ENCODE results near the gene TGFBR3. TPM values are rescaled to one million over a fixed set of nuclear protein-coding genes. Genes with fewer than 3 reads are reported as not detected.

TGFBR3 gene
- total RNA-seq, 2 donors from 2014 or later, result 2.5 to 4.3 TPM

- Mint-ChIP-seq H3K36me3 (ENCODE audit: low read depth) (peaks cover 18% of the 10 kb centered on the region), H3K27me3 (no peaks in the 10 kb centered on the region), H3K9me3 (no peaks in the 10 kb centered on the region), H3K4me1 (peaks cover 23% of the 10 kb centered on the region), H3K27ac (peak overlapping the region; percentile 87), H3K4me3 (peak overlapping the region; percentile 58)
- peak; percentile 86 for ATAC-seq (replicated peaks)
Measured at GRCh38 chr1:91754348-91754747, 131.6 kb downstream of the TGFBR3 start.

- H3K4me3 Mint-ChIP-seq, result peak overlapping the region; percentile 58
- H3K36me3 Mint-ChIP-seq (ENCODE audit: low read depth), result peaks cover 18% of the 10 kb centered on the region
- H3K9me3 Mint-ChIP-seq, result no peaks in the 10 kb centered on the region
- peak overlapping the region; percentile 87 for H3K27ac Mint-ChIP-seq
- no peaks in the 10 kb centered on the region for H3K27me3 Mint-ChIP-seq
- peaks cover 23% of the 10 kb centered on the region for H3K4me1 Mint-ChIP-seq
- peak; percentile 25 for ATAC-seq (replicated peaks)
Measured at GRCh38 chr1:91753878-91754277, 132.1 kb downstream of the TGFBR3 start.

- Mint-ChIP-seq H3K36me3 (ENCODE audit: low read depth) (peaks cover 7% of the 10 kb centered on the region), H3K27ac (peak overlapping the region; percentile 94), H3K27me3 (no peaks in the 10 kb centered on the region), H3K9me3 (no peaks in the 10 kb centered on the region), H3K4me3 (peak overlapping the region; percentile 55), H3K4me1 (peaks cover 23% of the 10 kb centered on the region)
- ATAC-seq (replicated peaks), result peak; percentile 57
Measured at GRCh38 chr1:91752324-91752723, 133.6 kb downstream of the TGFBR3 start.

GRCh38 chr1:91751275-91751674 is 134.7 kb downstream of the TGFBR3 start:
- no peak overlapping the region for H3K27ac Mint-ChIP-seq

GRCh38 chr1:91750398-91750996 is 135.5 kb downstream of the TGFBR3 start:
- peaks cover 23% of the 10 kb centered on the region for H3K4me1 Mint-ChIP-seq
- no peak for ATAC-seq (replicated peaks)
- peaks cover 7% of the 10 kb centered on the region for H3K36me3 Mint-ChIP-seq (ENCODE audit: low read depth)
- H3K4me3 Mint-ChIP-seq, result no peak overlapping the region
- H3K9me3 Mint-ChIP-seq, result no peaks in the 10 kb centered on the region
- H3K27me3 Mint-ChIP-seq, result no peaks in the 10 kb centered on the region
- H3K27ac Mint-ChIP-seq, result no peak overlapping the region

More at GRCh38 chr1:91751275-91751674, 134.7 kb downstream of the TGFBR3 start:
- no peaks in the 10 kb centered on the region for H3K27me3 Mint-ChIP-seq
- no peak overlapping the region for H3K4me3 Mint-ChIP-seq
- ATAC-seq (replicated peaks), result no peak
- no peaks in the 10 kb centered on the region for H3K9me3 Mint-ChIP-seq
- H3K36me3 Mint-ChIP-seq (ENCODE audit: low read depth), result peaks cover 7% of the 10 kb centered on the region
- H3K4me1 Mint-ChIP-seq, result peaks cover 23% of the 10 kb centered on the region

- H3K27me3 Mint-ChIP-seq, result no peaks in the 10 kb centered on the region
- H3K4me3 Mint-ChIP-seq, result no peak overlapping the region
- no peaks in the 10 kb centered on the region for H3K9me3 Mint-ChIP-seq
- peaks cover 7% of the 10 kb centered on the region for H3K36me3 Mint-ChIP-seq (ENCODE audit: low read depth)
- no peak for ATAC-seq (replicated peaks)
- peaks cover 23% of the 10 kb centered on the region for H3K4me1 Mint-ChIP-seq
- no peak overlapping the region for H3K27ac Mint-ChIP-seq
Measured at GRCh38 chr1:91749788-91750231, 136.1 kb downstream of the TGFBR3 start.

GRCh38 chr1:91747666-91748065 is 138.3 kb downstream of the TGFBR3 start:
- no peak overlapping the region for H3K4me3 Mint-ChIP-seq
- no peaks in the 10 kb centered on the region for H3K36me3 Mint-ChIP-seq (ENCODE audit: low read depth)
- peaks cover 8% of the 10 kb centered on the region for H3K4me1 Mint-ChIP-seq
- ATAC-seq (replicated peaks), result no peak
- H3K9me3 Mint-ChIP-seq, result no peaks in the 10 kb centered on the region
- no peak overlapping the region for H3K27ac Mint-ChIP-seq
- no peaks in the 10 kb centered on the region for H3K27me3 Mint-ChIP-seq

- peaks cover 4% of the 10 kb centered on the region for H3K4me1 Mint-ChIP-seq
- no peak overlapping the region for H3K27ac Mint-ChIP-seq
- no peak overlapping the region for H3K4me3 Mint-ChIP-seq
- no peak for ATAC-seq (replicated peaks)
- H3K9me3 Mint-ChIP-seq, result peaks cover 1% of the 10 kb centered on the region
- no peaks in the 10 kb centered on the region for H3K27me3 Mint-ChIP-seq
- H3K36me3 Mint-ChIP-seq (ENCODE audit: low read depth), result no peaks in the 10 kb centered on the region
Measured at GRCh38 chr1:91746728-91747338, 139.1 kb downstream of the TGFBR3 start.

GRCh38 chr1:91745640-91746373 is 140.1 kb downstream of the TGFBR3 start:
- no peaks in the 10 kb centered on the region for H3K27me3 Mint-ChIP-seq
- no peak for ATAC-seq (replicated peaks)
- H3K4me1 Mint-ChIP-seq, result peaks cover 7% of the 10 kb centered on the region
- H3K27ac Mint-ChIP-seq, result no peak overlapping the region
- H3K36me3 Mint-ChIP-seq (ENCODE audit: low read depth), result no peaks in the 10 kb centered on the region
- H3K9me3 Mint-ChIP-seq, result peaks cover 4% of the 10 kb centered on the region
- H3K4me3 Mint-ChIP-seq, result no peak overlapping the region

GRCh38 chr1:91744953-91745639 is 140.9 kb downstream of the TGFBR3 start:
- no peaks in the 10 kb centered on the region for H3K27me3 Mint-ChIP-seq
- H3K4me1 Mint-ChIP-seq, result peaks cover 7% of the 10 kb centered on the region
- no peak for ATAC-seq (replicated peaks)
- no peak overlapping the region for H3K4me3 Mint-ChIP-seq
- H3K9me3 Mint-ChIP-seq, result peaks cover 4% of the 10 kb centered on the region
- H3K27ac Mint-ChIP-seq, result no peak overlapping the region
- H3K36me3 Mint-ChIP-seq (ENCODE audit: low read depth), result no peaks in the 10 kb centered on the region

GRCh38 chr1:91742848-91743292 is 143.1 kb downstream of the TGFBR3 start:
- Mint-ChIP-seq H3K36me3 (ENCODE audit: low read depth) (peaks cover 9% of the 10 kb centered on the region), H3K4me1 (peaks cover 7% of the 10 kb centered on the region), H3K27ac (no peak overlapping the region), H3K4me3 (no peak overlapping the region), H3K9me3 (peaks cover 4% of the 10 kb centered on the region), H3K27me3 (no peaks in the 10 kb centered on the region)
- no peak for ATAC-seq (replicated peaks)

- Mint-ChIP-seq H3K36me3 (ENCODE audit: low read depth) (peaks cover 9% of the 10 kb centered on the region), H3K4me1 (peaks cover 7% of the 10 kb centered on the region), H3K9me3 (peaks cover 4% of the 10 kb centered on the region), H3K27ac (no peak overlapping the region), H3K4me3 (no peak overlapping the region), H3K27me3 (no peaks in the 10 kb centered on the region)
- ATAC-seq (replicated peaks), result no peak
Measured at GRCh38 chr1:91741906-91742305, 144.0 kb downstream of the TGFBR3 start.

GRCh38 chr1:91741301-91741700 is 144.7 kb downstream of the TGFBR3 start:
- Mint-ChIP-seq H3K27ac (no peak overlapping the region), H3K4me3 (no peak overlapping the region), H3K27me3 (no peaks in the 10 kb centered on the region)

GRCh38 chr1:91737650-91738049 is 148.3 kb downstream of the TGFBR3 start:
- Mint-ChIP-seq H3K27ac (no peak overlapping the region), H3K27me3 (no peaks in the 10 kb centered on the region), H3K4me3 (no peak overlapping the region), H3K36me3 (ENCODE audit: low read depth) (peaks cover 9% of the 10 kb centered on the region), H3K9me3 (peaks cover 4% of the 10 kb centered on the region), H3K4me1 (peaks cover 17% of the 10 kb centered on the region)
- no peak for ATAC-seq (replicated peaks)

More at GRCh38 chr1:91741301-91741700, 144.7 kb downstream of the TGFBR3 start:
- ATAC-seq (replicated peaks), result no peak
- Mint-ChIP-seq H3K36me3 (ENCODE audit: low read depth) (peaks cover 9% of the 10 kb centered on the region), H3K9me3 (peaks cover 4% of the 10 kb centered on the region), H3K4me1 (peaks cover 7% of the 10 kb centered on the region)
